K562 (cell line): ENCODE measurements around the gene DENND5B. TPM values are rescaled to one million over a fixed set of nuclear protein-coding genes. Genes with fewer than 3 reads are reported as not detected.
A peak's percentile ranks its signal among the peaks of the same experiment; 100 is the strongest.

Experiments
- ATAC-seq: fragments of 200-7000 bp; cut with Tn5 transposase; 3 replicates; pipeline ENCODE4 v1.9.1; 2020; ENCODE audit warnings: moderate library complexity
- BruUV-seq: library from RNA; stranded (reverse); fragments of 400-500 nt; replicated peaks from 2 replicates; lab custom pipeline; 2021; lab: Mats Ljungman, UMichigan
- CTCF ChIA-PET: fragments of 300-600 bp; formaldehyde crosslinking; extraction: SDS; loops from one replicate; lab custom pipeline; 2021; ENCODE audit warnings: low intra/inter-chr PET ratio; lab: Yijun Ruan, JAX
- POLR2A ChIA-PET: fragments of 300-600, 350-650 bp; sonication (Branson Sonifier 250); formaldehyde crosslinking; extraction: SDS; loops from one replicate; lab custom pipeline; 2021; ENCODE audit warnings: antibody characterized with exemption, inconsistent platforms; lab: Yijun Ruan, JAX
- DNase-seq, 4 experiments: peaks; one replicate each; pipeline versions ENCODE4 v3.0.0 to v3.0.0-alpha.2; 2011 to 2018; ENCODE audit warnings: low spot score in 3 of 4, mixed read lengths in 3 of 4; ENCODE audit errors: extremely low read depth in 1 of 4
- FAIRE-seq: peaks from 2 replicates; lab custom pipeline; 2011; peaks lifted over from hg19 to GRCh38; lab: Jason Lieb, UNC
- H2AFZ ChIP-seq: 2 replicates; pipeline ENCODE4 v1.6.0; 2011; ENCODE audit warnings: low read depth, low read length, control low read depth, inconsistent platforms
- H3K27ac ChIP-seq: fragments of 200-600 bp; 3 replicates; pipeline ENCODE4 v1.8.0; 2011; ENCODE audit warnings: low read depth, mild to moderate bottlenecking, control low read depth, inconsistent platforms, low read length, moderate library complexity, mixed read lengths; ENCODE audit errors: extremely low read depth
- H3K27me3 ChIP-seq, 2 experiments: fragments of 300-600 bp in 1 of 2; 2 replicates in 1 of 2; 3 replicates in 1 of 2; pipeline versions ENCODE4 v1.6.0 to v1.8.0; 2011; ENCODE audit warnings: inconsistent platforms in 2 of 2, low read length in 2 of 2, mild to moderate bottlenecking in 1 of 2, mixed read lengths in 1 of 2, moderate library complexity in 1 of 2; ENCODE audit not compliant: control insufficient read depth in 2 of 2, insufficient read depth in 2 of 2
- H3K36me3 ChIP-seq: fragments of 300-600 bp; 3 replicates; pipeline ENCODE4 v1.8.0; 2011; ENCODE audit warnings: mild to moderate bottlenecking, low read length, inconsistent platforms; ENCODE audit not compliant: control insufficient read depth, insufficient read depth
- H3K4me1 ChIP-seq, 2 experiments: fragments of 200-600 bp in 1 of 2; replicated peaks in 1 of 2; 2 replicates in 1 of 2; 3 replicates in 1 of 2; pipeline versions ENCODE4 v1.5.1 to v1.8.0; 2011; ENCODE audit warnings: inconsistent platforms in 2 of 2, low read length in 2 of 2, mild to moderate bottlenecking in 1 of 2, mixed read lengths in 1 of 2, moderate library complexity in 1 of 2; ENCODE audit not compliant: control insufficient read depth in 2 of 2, insufficient read depth in 2 of 2
- H3K4me2 ChIP-seq: 2 replicates; pipeline ENCODE4 v1.6.1; 2011; ENCODE audit warnings: low read length, control low read depth, inconsistent platforms, mixed read lengths; ENCODE audit not compliant: insufficient read depth
- H3K4me3 ChIP-seq: fragments of 200-600 bp; sonication (generic), shearing (Covaris generic); 2 replicates; pipeline ENCODE4 v1.5.1; 2016; ENCODE audit warnings: control low read depth, inconsistent platforms
- H3K79me2 ChIP-seq: fragments of 200-600 bp; 3 replicates; pipeline ENCODE4 v1.8.0; 2011; ENCODE audit warnings: low read length, inconsistent platforms; ENCODE audit not compliant: control insufficient read depth, insufficient read depth
- H3K9ac ChIP-seq, 2 experiments: 2 replicates each; pipeline versions ENCODE4 v1.6.0 to v1.6.1; 2011; ENCODE audit warnings: low read depth in 2 of 2, low read length in 2 of 2, control low read depth in 1 of 2, inconsistent platforms in 1 of 2, mild to moderate bottlenecking in 1 of 2, mixed read lengths in 1 of 2; ENCODE audit not compliant: insufficient read depth in 1 of 2
- H3K9me1 ChIP-seq: one replicate; pipeline ENCODE4 v1.6.0; 2011; ENCODE audit warnings: inconsistent platforms, mild to moderate bottlenecking, low read length, moderate library complexity; ENCODE audit not compliant: control insufficient read depth, insufficient read depth
- H3K9me3 ChIP-seq: replicated peaks from 2 replicates; pipeline ENCODE4 v1.5.1; 2011; ENCODE audit warnings: low read depth, low read length, inconsistent platforms; ENCODE audit not compliant: control insufficient read depth, insufficient read depth
- H4K20me1 ChIP-seq: replicated peaks from 2 replicates; pipeline ENCODE4 v1.6.1; 2011; ENCODE audit warnings: low read length, inconsistent platforms, mixed read lengths; ENCODE audit not compliant: control insufficient read depth, insufficient read depth
- NR2C2 ChIP-seq, 2 experiments: fragments of 200-800 bp in 1 of 2; sonication (Bioruptor generic) in 1 of 2; sonication (generic) in 1 of 2; formaldehyde crosslinking in 1 of 2; IDR thresholded peaks; 2 replicates each; pipeline versions ENCODE4 v1.6.1 to v1.8.0; 2016 to 2022; ENCODE audit warnings: mild to moderate bottlenecking in 1 of 2, missing compliant biosample characterization in 1 of 2, missing genetic modification characterization in 1 of 2, missing genetic modification reagents in 1 of 2
- PRDM10 ChIP-seq: fragments of 450-650 bp; IDR thresholded peaks from 2 replicates; pipeline ENCODE4 v1.6.1; 2018; ENCODE audit not compliant: partially characterized antibody
- SPI1 ChIP-seq: IDR thresholded peaks from 2 replicates; pipeline ENCODE4 v1.6.1; 2011; ENCODE audit warnings: low read depth, low read length, control low read depth, borderline replicate concordance
- ZNF384 ChIP-seq: IDR thresholded peaks from 2 replicates; pipeline ENCODE4 v1.6.1; 2012; ENCODE audit warnings: low read depth, low read length, improper control_type of control experiment
- ZNF609 ChIP-seq: sonication (generic); formaldehyde crosslinking; IDR thresholded peaks from 2 replicates; pipeline ENCODE4 v1.8.1; 2023; ENCODE audit warnings: missing genetic modification reagents, mild to moderate bottlenecking, borderline replicate concordance
- WGBS: fragments of 100-300 bp; shearing (Covaris generic); methylation state at CpG from one replicate; pipeline ENCODE4 v1.1.6; 2016; ENCODE audit warnings: low coverage, mixed read lengths; ENCODE audit not compliant: insufficient coverage; ENCODE audit errors: missing lambda C conversion rate; 5-methylcytosine and 5-hydroxymethylcytosine counted together
- in situ Hi-C: fragments of 300-500 bp; cut with MboI; formaldehyde crosslinking; loops from 4 replicates; pipeline ENCODE4 v1.15.0; 2018; ENCODE audit warnings: inconsistent platforms, mixed read lengths
- intact Hi-C: fragments of 100-400 bp; cut with micrococcal nuclease; formaldehyde crosslinking; loops from 2 replicates; pipeline ENCODE4 v1.14.2; 2022
- polyA plus RNA-seq, 8 experiments: library from polyadenylated mRNA; depleted of rRNA in 4 of 8; stranded (reverse) in 5 of 8; unstranded in 3 of 8; fragments of >200 nt; fragmentation: Nextera tagmentation in 2 of 8; fragmentation: Illumina TruSeq in 1 of 8; extraction: Ambion mirVana in 2 of 8; extraction: Trizol in 1 of 8; gene quantifications; 2 replicates each; pipeline versions ENCODE4 v1.2.1 to v1.2.3, GENCODE V29; 2011 to 2014; ENCODE audit warnings: inconsistent platforms in 1 of 8, missing spikeins in 1 of 8
- total RNA-seq, 7 experiments: library from RNA; depleted of rRNA in 6 of 7; stranded (reverse); fragments of >200 nt in 6 of 7; fragmentation: Illumina TruSeq in 2 of 7; extraction: Trizol in 2 of 7; gene quantifications; 2 replicates each; pipeline versions ENCODE4 v1.2.1 to v1.2.3, GENCODE V29; 2011 to 2021; ENCODE audit warnings: low replicate concordance in 1 of 7

DENND5B gene
- total and polyA plus RNA-seq, 9 of the 15 experiments (the other 6 are each of a cell fraction or from before 2014, with no cell fraction given), result 0.99 to 6.0 (median 3.6) TPM

- CTCF ChIA-PET, result interaction anchor here (0.6 kb wide), 1 partner anchor 117 kb away, joined by 3 read pairs; no protein-coding TSS in a partner anchor
Measured at GRCh38 chr12:31368666-31369361, 222.1 kb downstream of the DENND5B start.

GRCh38 chr12:31366104-31366621 is 224.8 kb downstream of the DENND5B start:
- CTCF ChIA-PET, result no interaction called here
- no TSS peak for BruUV-seq
- no peak overlapping the region for H2AFZ ChIP-seq
- H4K20me1 ChIP-seq, result no peaks in the 10 kb centered on the region
- H3K9me1 ChIP-seq, result no peaks in the 10 kb centered on the region
- FAIRE-seq, result no peak
- POLR2A ChIA-PET, result no interaction called here
- no peak for ATAC-seq
- no peak for DNase-seq
- H3K36me3 ChIP-seq, result no peaks in the 10 kb centered on the region
- no peaks in the 10 kb centered on the region for H3K79me2 ChIP-seq
- no peaks in the 10 kb centered on the region for H3K9me3 ChIP-seq
- TF ChIP-seq PRDM10 (peak; percentile 72), ZNF609 (CRISPR knock-in tag) (no peak), ZNF384 (peak; percentile 48; the same call in 1 of the 2 replicates)
- no peak overlapping the region for H3K4me3 ChIP-seq
- 32% methylated on average over 11 of the region's 11 CpGs for WGBS
- no peaks in the 10 kb centered on the region for H3K27me3 ChIP-seq
- no peak overlapping the region for H3K4me2 ChIP-seq
- intact Hi-C loops, result no loop called here
- no peak overlapping the region for H3K27ac ChIP-seq
- peaks cover 12 to 21% of the 10 kb centered on the region in 2 experiments; a peak in 4 of 5 replicates for H3K4me1 ChIP-seq
- no peak overlapping the region for H3K9ac ChIP-seq
- in situ Hi-C loops, result no loop called here

More at GRCh38 chr12:31368666-31369361, 222.1 kb downstream of the DENND5B start:
- BruUV-seq, result no TSS peak
- in situ Hi-C loops (no loop called here), intact Hi-C loops (no loop called here)
- Histone ChIP-seq H4K20me1 (no peaks in the 10 kb centered on the region), H2AFZ (no peak overlapping the region; the same call in 1 of the 2 replicates), H3K4me1 (peaks cover 0 to 11% of the 10 kb centered on the region in 2 experiments; a peak in 4 of 5 replicates), H3K9me3 (no peaks in the 10 kb centered on the region), H3K9me1 (no peaks in the 10 kb centered on the region), H3K4me2 (no peak overlapping the region), H3K79me2 (no peaks in the 10 kb centered on the region), H3K27ac (no peak overlapping the region), H3K27me3 (no peaks in the 10 kb centered on the region), H3K36me3 (no peaks in the 10 kb centered on the region), H3K4me3 (no peak overlapping the region), H3K9ac (no peak overlapping the region)
- no peak for FAIRE-seq
- no peak for TF ChIP-seq NR2C2 (CRISPR knock-in tag; IDR thresholded peaks at IDR 0.05)
- TF ChIP-seq NR2C2 (tag; IDR thresholded peaks at IDR 0.05), result no peak
- peak; percentile 79; the same call in 1 of the 2 replicates for TF ChIP-seq SPI1
- DNase-seq, result no peak
- POLR2A ChIA-PET, result interaction anchor here (0.8 to 1.4 kb wide), 3 partner anchors 49 to 82 kb away, joined by 3 read pairs; no protein-coding TSS in a partner anchor
- ATAC-seq, result no peak
- WGBS, result 7% methylated on average over 8 of the region's 8 CpGs
